ENCODE results near the gene GCK.

GCK gene

DNA sequence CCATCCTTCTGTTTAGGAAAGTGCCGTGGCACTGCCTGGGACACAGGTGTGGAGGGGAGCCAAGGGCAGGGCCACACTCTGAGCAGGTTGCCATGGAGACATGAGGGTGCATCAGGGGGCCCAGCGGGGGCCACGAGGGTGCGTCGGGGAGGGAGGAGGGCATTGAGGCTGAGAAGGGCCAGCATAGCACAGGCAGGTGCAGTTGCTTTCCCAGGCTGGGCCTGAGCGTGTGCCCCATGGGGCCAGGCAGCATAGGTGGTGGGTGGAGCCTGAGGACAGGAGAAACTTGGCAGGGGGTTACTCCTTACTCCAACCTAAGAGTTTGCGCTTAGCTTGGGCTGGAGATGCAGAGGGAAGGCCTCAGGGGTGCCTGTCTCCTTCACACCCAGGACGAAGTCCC, 26.8 kb upstream of the GCK start:
- DNase-seq (ENCODE audit: extremely low spot score), result no peak
- CTCF ChIA-PET, result no interaction called here
- TF ChIP-seq TARDBP (IDR thresholded peaks at IDR 0.05) (no peak), SUZ12 (IDR thresholded peaks at IDR 0.05) (no peak), CTBP1 (IDR thresholded peaks at IDR 0.05; ENCODE audit: borderline replicate concordance) (no peak), SP1 (IDR thresholded peaks at IDR 0.05) (no peak), BHLHE40 (IDR thresholded peaks at IDR 0.05; ENCODE audit: borderline replicate concordance) (no peak), ARNT (IDR thresholded peaks at IDR 0.05) (no peak), FOXM1 (IDR thresholded peaks at IDR 0.05; ENCODE audit: borderline replicate concordance) (no peak), ELF4 (IDR thresholded peaks at IDR 0.05) (no peak), LEF1 (IDR thresholded peaks at IDR 0.05; ENCODE audit: borderline replicate concordance) (no peak), FOXA1 (IDR thresholded peaks at IDR 0.05) (no peak), L3MBTL2 (conservative IDR thresholded peaks at IDR 0.05) (no peak), NFRKB (IDR thresholded peaks at IDR 0.05) (no peak), FOXK2 (IDR thresholded peaks at IDR 0.05) (no peak), ZNF384 (IDR thresholded peaks at IDR 0.05) (no peak), HDGF (IDR thresholded peaks at IDR 0.05; ENCODE audit: borderline replicate concordance) (no peak)
- TF ChIP-seq, protein P1, sequence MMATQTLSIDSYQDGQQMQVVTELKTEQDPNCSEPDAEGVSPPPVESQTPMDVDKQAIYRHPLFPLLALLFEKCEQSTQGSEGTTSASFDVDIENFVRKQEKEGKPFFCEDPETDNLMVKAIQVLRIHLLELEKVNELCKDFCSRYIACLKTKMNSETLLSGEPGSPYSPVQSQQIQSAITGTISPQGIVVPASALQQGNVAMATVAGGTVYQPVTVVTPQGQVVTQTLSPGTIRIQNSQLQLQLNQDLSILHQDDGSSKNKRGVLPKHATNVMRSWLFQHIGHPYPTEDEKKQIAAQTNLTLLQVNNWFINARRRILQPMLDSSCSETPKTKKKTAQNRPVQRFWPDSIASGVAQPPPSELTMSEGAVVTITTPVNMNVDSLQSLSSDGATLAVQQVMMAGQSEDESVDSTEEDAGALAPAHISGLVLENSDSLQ (IDR thresholded peaks at IDR 0.05), result no peak
- POLR2A ChIA-PET, result interaction anchor here (1.1 kb wide), 1 partner anchor 15 kb away, joined by 3 read pairs; no protein-coding TSS in a partner anchor

DNA sequence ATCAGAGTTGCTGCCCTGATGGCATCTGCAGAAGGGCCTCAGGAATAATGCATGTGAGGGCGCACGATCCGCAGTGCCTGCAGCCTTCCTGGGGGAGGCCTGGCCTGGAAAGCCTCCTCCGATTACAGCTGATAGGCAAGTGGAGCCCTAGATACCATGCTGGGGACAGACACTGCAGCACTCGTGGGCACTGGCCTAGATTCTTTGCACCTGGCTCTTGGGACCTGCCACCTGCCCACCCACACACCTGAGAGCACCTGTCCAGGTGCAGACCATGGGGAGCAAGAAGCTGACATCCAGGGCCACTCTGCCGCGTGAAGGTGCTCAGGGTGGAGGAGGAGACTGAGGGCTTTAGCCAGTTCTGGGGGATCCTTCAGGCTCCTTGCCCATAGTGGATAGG, 26.3 kb upstream of the GCK start:
- no peak for DNase-seq (ENCODE audit: extremely low spot score)
- ChIA-PET CTCF (no interaction called here), POLR2A (interaction anchor here (1.1 kb wide), 1 partner anchor 14 kb away, joined by 3 read pairs; no protein-coding TSS in a partner anchor)

DNA sequence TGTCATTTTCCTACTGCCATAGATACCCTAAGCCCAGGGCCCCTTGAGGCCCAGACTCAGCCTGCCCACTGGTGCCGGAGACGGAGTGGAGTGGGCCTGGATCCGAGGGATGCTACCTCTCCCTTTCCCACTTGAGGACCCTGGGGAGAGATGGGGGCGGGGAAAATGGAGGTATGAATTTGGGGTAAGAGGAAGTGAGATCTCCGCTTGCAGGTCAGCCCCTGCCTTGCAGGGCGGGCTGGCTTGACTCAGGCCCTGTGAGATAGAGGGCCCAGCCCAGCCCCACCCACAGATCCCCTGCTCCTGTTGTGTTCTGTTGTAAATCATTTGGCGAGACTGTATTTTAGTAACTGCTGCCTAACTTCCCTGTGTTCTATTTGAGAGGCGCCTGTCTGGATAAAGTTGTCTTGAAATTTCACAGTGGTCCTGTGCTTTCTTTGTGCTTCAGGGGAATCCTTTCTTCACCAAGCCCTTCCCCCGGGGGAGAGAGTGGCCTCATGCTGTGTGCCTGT, 24.7 kb upstream of the GCK start:
- CTCF ChIA-PET, result interaction anchor here (0.9 to 1.2 kb wide), 2 partner anchors 14 to 54 kb away, joined by 3 to 4 read pairs; no protein-coding TSS in a partner anchor
- TF ChIP-seq LEF1 (IDR thresholded peaks at IDR 0.05; ENCODE audit: borderline replicate concordance), result no peak
- no peak for TF ChIP-seq CTBP1 (IDR thresholded peaks at IDR 0.05; ENCODE audit: borderline replicate concordance)
- TF ChIP-seq SUZ12 (IDR thresholded peaks at IDR 0.05), result no peak
- no peak for TF ChIP-seq ZNF384 (IDR thresholded peaks at IDR 0.05)
- TF ChIP-seq BHLHE40 (IDR thresholded peaks at IDR 0.05; ENCODE audit: borderline replicate concordance), result no peak
- no peak for TF ChIP-seq TARDBP (IDR thresholded peaks at IDR 0.05)
- TF ChIP-seq ELF4 (IDR thresholded peaks at IDR 0.05), result no peak
- no peak for TF ChIP-seq L3MBTL2 (conservative IDR thresholded peaks at IDR 0.05)
- TF ChIP-seq FOXK2 (IDR thresholded peaks at IDR 0.05), result no peak
- no peak for TF ChIP-seq FOXM1 (IDR thresholded peaks at IDR 0.05; ENCODE audit: borderline replicate concordance)
- TF ChIP-seq FOXA1 (IDR thresholded peaks at IDR 0.05), result no peak
- no peak for DNase-seq (ENCODE audit: extremely low spot score)
- POLR2A ChIA-PET, result interaction anchor here (1.0 to 1.6 kb wide), 2 partner anchors 10 to 352 kb away, joined by 3 to 4 read pairs; no protein-coding TSS in a partner anchor

More for the DNA sequence above, 26.3 kb upstream of the GCK start:
- TF ChIP-seq ZNF384 (IDR thresholded peaks at IDR 0.05) (no peak), FOXK2 (IDR thresholded peaks at IDR 0.05) (no peak), LEF1 (IDR thresholded peaks at IDR 0.05; ENCODE audit: borderline replicate concordance) (no peak), L3MBTL2 (conservative IDR thresholded peaks at IDR 0.05) (no peak), CTBP1 (IDR thresholded peaks at IDR 0.05; ENCODE audit: borderline replicate concordance) (no peak), FOXM1 (IDR thresholded peaks at IDR 0.05; ENCODE audit: borderline replicate concordance) (no peak), ARNT (IDR thresholded peaks at IDR 0.05) (no peak), TARDBP (IDR thresholded peaks at IDR 0.05) (no peak), FOXA1 (IDR thresholded peaks at IDR 0.05) (no peak), SUZ12 (IDR thresholded peaks at IDR 0.05) (no peak), NFRKB (IDR thresholded peaks at IDR 0.05) (no peak), HDGF (IDR thresholded peaks at IDR 0.05; ENCODE audit: borderline replicate concordance) (no peak), ELF4 (IDR thresholded peaks at IDR 0.05) (no peak)
- TF ChIP-seq, protein P1 (IDR thresholded peaks at IDR 0.05), result no peak

DNA sequence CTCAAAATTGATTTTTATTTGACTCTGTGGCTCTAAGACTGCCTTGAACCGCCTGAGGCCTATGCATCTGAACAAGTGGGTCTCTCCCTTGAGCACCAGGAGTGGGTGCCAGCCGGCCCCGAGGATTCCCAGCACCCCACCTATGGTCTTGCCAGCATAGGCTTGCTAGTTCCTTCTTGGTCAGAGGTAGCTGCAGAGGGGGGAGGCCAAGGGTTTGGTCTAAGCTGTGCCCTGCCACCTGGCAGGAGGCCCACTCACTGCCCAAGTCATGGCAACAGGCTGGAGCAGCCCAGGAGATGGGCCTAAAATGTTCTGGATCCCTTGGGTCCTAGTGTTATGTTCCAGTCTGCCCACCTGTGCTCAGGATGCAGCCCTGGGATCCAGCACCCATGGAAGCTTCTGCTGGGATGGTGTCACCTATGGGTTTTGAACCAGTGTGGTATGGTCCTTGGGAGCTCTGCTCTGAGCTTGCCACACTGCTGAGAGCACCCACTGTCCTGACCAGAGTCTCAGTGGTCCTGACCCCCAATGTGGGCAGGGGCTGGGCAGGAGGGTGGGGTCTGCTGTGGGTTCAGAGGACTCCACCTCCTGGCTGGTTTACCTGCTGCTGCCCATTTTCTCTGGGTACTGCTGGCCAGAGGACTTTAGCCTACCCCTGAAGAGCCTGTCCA, 24.1 kb upstream of the GCK start:
- CTCF ChIA-PET, result no interaction called here
- TF ChIP-seq ZNF384 (IDR thresholded peaks at IDR 0.05) (no peak), L3MBTL2 (conservative IDR thresholded peaks at IDR 0.05) (no peak)
- POLR2A ChIA-PET, result interaction anchor here (1.6 kb wide), 1 partner anchor 9 kb away, joined by 3 read pairs; no protein-coding TSS in a partner anchor
- DNase-seq (ENCODE audit: extremely low spot score), result no peak

DNA sequence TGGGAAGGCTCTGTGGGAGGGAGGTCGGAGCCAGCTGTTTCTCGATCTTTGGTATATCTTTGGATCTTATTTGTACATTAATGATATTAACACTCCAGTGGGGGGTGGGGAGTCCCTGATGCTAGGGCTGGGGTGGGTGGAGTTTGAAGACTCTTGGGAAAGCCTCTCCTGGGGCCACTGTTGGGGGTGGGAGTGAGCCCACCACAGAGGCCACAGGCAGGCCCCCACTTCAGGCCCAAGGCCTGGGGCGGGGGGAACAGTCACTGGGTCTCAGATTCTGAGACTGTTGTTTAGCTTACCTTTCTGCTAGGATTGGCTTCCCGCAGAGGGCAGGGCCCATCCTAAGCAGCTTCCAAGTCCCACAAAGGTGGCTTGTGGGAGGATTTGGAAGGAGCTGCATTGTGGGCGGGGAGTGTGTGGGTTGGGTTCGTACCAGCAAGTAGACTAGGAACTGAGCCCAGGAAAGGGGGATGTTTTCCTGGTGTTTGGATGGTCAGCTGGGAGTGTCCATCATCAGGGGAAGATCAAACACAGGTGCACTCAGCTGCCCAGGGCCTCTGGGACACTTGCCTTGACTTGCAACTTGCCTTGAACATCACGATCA, 23.4 kb upstream of the GCK start:
- DNase-seq (ENCODE audit: extremely low spot score), result no peak
- ChIA-PET POLR2A (no interaction called here), CTCF (interaction anchor here (0.6 kb wide), 1 partner anchor 95 kb away, joined by 3 read pairs; no protein-coding TSS in a partner anchor)
- TF ChIP-seq, protein P1 (IDR thresholded peaks at IDR 0.05), result no peak
- TF ChIP-seq SP1 (IDR thresholded peaks at IDR 0.05), result no peak
- no peak for TF ChIP-seq TARDBP (IDR thresholded peaks at IDR 0.05)

DNA sequence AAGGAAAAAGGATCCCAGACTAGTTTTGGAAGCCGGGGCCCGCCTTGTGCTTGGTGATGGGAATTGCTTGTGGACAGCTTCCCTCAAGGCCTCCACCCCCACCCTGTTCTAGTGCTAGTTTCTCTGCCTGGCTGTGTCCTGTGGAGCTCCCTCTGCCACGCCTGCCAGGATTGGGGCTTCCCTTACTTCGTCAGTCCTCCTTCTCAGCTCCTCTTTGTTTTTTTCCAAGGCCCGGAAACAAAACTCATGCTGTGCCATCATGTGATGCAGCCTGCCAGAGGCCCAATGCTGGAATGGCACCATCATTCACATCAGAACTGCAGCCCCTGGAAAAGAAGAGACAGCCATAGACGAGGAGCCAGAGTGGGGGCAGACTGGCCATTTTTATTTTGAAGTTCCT, 22.8 kb upstream of the GCK start:
- ChIA-PET CTCF (interaction anchor here (0.6 kb wide), 1 partner anchor 96 kb away, joined by 3 read pairs; no protein-coding TSS in a partner anchor), POLR2A (no interaction called here)
- no peak for DNase-seq (ENCODE audit: extremely low spot score)
- TF ChIP-seq ELF4 (IDR thresholded peaks at IDR 0.05) (no peak), SP1 (IDR thresholded peaks at IDR 0.05) (no peak), CTBP1 (IDR thresholded peaks at IDR 0.05; ENCODE audit: borderline replicate concordance) (no peak), FOXK2 (IDR thresholded peaks at IDR 0.05) (no peak), ZNF384 (IDR thresholded peaks at IDR 0.05) (no peak), FOXA1 (IDR thresholded peaks at IDR 0.05) (no peak), TARDBP (IDR thresholded peaks at IDR 0.05) (no peak), L3MBTL2 (conservative IDR thresholded peaks at IDR 0.05) (no peak), FOXM1 (IDR thresholded peaks at IDR 0.05; ENCODE audit: borderline replicate concordance) (no peak), HDGF (IDR thresholded peaks at IDR 0.05; ENCODE audit: borderline replicate concordance) (no peak), BHLHE40 (IDR thresholded peaks at IDR 0.05; ENCODE audit: borderline replicate concordance) (no peak), ARNT (IDR thresholded peaks at IDR 0.05) (no peak), LEF1 (IDR thresholded peaks at IDR 0.05; ENCODE audit: borderline replicate concordance) (no peak), SUZ12 (IDR thresholded peaks at IDR 0.05) (no peak), NFRKB (IDR thresholded peaks at IDR 0.05) (no peak)
- TF ChIP-seq, protein P1 (IDR thresholded peaks at IDR 0.05), result no peak
